GM23338 (cell line): ENCODE data around the gene PRPF38A.

ENCODE experiments used
- CTCF ChIP-seq, 2 experiments: fragments of 200-600 bp in 1 of 2; sonication (generic) in 1 of 2; conservative IDR thresholded peaks; 2 replicates each; pipeline versions ENCODE4 v1.5.1 to v1.6.1; 2016 to 2017; ENCODE audit warnings: antibody characterized with exemption in 2 of 2, low read depth in 2 of 2, mild to moderate bottlenecking in 2 of 2, moderate library complexity in 1 of 2
- EZH2phosphoT487 ChIP-seq: fragments of 200-600 bp; sonication (generic); IDR thresholded peaks from one replicate; pipeline ENCODE4 v1.8.1; 2018; ENCODE audit warnings: antibody characterized with exemption; ENCODE audit not compliant: unreplicated experiment
- TF ChIP-seq, protein P1 (sequence below): IDR thresholded peaks from one replicate; pipeline ENCODE4 v1.6.1; 2018; ENCODE audit warnings: antibody characterized with exemption; ENCODE audit not compliant: unreplicated experiment

DNA sequence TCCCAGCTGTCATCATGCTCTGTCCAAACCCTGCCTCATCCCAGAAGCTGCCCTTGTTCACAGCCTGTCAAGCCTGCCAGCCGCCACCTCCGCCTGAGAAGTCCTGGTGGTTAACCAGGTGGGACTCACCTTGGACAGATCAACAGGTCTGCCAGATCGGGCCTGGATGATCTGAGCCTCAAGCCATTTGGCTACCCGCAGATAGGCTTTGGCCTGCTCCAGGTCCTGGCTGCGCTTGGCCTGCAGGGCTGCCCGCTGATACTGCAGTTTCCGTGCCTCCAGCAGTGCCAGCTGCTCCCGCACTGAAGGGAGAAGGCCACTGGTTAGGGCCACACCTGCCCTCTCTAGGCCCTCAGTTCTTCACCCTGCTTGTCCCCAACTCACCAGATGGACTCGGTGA lies 47.0 kb upstream of the PRPF38A start:
- TF ChIP-seq EZH2phosphoT487 (no peak), CTCF (conservative IDR thresholded peaks at IDR 0.05; ENCODE audit: low read depth in 2 of 2) (no peak)
- TF ChIP-seq, protein P1, sequence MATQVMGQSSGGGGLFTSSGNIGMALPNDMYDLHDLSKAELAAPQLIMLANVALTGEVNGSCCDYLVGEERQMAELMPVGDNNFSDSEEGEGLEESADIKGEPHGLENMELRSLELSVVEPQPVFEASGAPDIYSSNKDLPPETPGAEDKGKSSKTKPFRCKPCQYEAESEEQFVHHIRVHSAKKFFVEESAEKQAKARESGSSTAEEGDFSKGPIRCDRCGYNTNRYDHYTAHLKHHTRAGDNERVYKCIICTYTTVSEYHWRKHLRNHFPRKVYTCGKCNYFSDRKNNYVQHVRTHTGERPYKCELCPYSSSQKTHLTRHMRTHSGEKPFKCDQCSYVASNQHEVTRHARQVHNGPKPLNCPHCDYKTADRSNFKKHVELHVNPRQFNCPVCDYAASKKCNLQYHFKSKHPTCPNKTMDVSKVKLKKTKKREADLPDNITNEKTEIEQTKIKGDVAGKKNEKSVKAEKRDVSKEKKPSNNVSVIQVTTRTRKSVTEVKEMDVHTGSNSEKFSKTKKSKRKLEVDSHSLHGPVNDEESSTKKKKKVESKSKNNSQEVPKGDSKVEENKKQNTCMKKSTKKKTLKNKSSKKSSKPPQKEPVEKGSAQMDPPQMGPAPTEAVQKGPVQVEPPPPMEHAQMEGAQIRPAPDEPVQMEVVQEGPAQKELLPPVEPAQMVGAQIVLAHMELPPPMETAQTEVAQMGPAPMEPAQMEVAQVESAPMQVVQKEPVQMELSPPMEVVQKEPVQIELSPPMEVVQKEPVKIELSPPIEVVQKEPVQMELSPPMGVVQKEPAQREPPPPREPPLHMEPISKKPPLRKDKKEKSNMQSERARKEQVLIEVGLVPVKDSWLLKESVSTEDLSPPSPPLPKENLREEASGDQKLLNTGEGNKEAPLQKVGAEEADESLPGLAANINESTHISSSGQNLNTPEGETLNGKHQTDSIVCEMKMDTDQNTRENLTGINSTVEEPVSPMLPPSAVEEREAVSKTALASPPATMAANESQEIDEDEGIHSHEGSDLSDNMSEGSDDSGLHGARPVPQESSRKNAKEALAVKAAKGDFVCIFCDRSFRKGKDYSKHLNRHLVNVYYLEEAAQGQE, result no peak
